Prostate gland (tissue), 2 donors: ENCODE results near the gene SV2B.

ENCODE experiments used
- CTCF ChIP-seq, 4 experiments: fragments of 200-600 bp in 2 of 4; fragments of 450-650 bp in 2 of 4; sonication (generic) in 2 of 4; IDR thresholded peaks; 1 replicate in 3 of 4; 2 replicates in 1 of 4; pipeline ENCODE4 v1.5.1; 2016 to 2019; ENCODE audit warnings: antibody characterized with exemption in 4 of 4, mild to moderate bottlenecking in 2 of 4, moderate library complexity in 2 of 4
- POLR2A ChIP-seq: fragments of 450-650 bp; IDR thresholded peaks from one replicate; pipeline ENCODE4 v1.6.1; 2016; ENCODE audit warnings: antibody characterized with exemption, mild to moderate bottlenecking
- POLR2AphosphoS5 ChIP-seq: sonication (generic); formaldehyde crosslinking; IDR thresholded peaks from one replicate; pipeline ENCODE4 v1.6.1; 2017; ENCODE audit warnings: antibody characterized with exemption

GRCh38 chr15:91196127-91196526, 96.1 kb downstream of the SV2B start:
- TF ChIP-seq POLR2AphosphoS5, result no peak
- TF ChIP-seq CTCF (IDR thresholded peaks at IDR 0.05), result no peak
- no peak for TF ChIP-seq POLR2A
